GM12801 (cell line): ENCODE results near the gene UQCRC2.

Source experiments
- TF ChIP-seq, protein P1 (sequence below): IDR thresholded peaks from one replicate; pipeline ENCODE4 v1.5.1; 2011; ENCODE audit warnings: control low read depth; ENCODE audit not compliant: insufficient read length; ENCODE audit errors: extremely low read depth

Gene UQCRC2

DNA sequence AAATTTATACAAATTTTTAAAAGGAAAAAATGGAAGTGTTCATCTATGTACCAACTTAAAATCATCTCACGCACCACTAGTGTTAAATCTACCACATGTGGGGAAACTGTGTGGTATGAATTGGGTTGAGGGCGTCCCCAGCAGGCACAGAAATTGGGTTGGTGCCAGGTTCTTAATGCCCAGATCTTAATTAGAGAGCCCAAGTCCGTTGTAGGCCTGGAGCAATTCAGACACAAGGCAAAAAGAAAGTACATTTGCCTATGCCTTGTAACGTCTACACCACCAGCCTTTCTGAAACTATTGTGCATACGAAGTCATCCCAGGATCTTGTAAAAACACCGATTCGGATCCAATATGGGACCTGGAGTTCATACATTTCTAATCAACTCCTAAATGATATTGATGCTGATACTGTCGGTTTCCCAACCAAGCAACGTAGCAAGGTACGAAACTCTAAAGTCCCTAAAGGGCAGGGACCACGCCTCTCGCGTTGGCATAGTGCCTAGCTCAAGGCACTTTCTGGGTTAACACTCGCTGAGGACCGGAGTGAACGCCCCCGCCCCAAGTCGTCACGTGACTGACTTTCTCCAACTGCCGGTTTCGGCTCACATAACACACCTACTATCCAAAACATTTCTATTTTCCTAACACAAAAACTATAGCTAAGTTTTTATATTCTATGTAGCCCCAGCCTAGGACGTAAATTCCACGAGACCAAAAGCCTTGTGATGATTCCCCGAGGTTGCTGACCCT lies 945 bp upstream of the UQCRC2 start:
- TF ChIP-seq, protein P1, sequence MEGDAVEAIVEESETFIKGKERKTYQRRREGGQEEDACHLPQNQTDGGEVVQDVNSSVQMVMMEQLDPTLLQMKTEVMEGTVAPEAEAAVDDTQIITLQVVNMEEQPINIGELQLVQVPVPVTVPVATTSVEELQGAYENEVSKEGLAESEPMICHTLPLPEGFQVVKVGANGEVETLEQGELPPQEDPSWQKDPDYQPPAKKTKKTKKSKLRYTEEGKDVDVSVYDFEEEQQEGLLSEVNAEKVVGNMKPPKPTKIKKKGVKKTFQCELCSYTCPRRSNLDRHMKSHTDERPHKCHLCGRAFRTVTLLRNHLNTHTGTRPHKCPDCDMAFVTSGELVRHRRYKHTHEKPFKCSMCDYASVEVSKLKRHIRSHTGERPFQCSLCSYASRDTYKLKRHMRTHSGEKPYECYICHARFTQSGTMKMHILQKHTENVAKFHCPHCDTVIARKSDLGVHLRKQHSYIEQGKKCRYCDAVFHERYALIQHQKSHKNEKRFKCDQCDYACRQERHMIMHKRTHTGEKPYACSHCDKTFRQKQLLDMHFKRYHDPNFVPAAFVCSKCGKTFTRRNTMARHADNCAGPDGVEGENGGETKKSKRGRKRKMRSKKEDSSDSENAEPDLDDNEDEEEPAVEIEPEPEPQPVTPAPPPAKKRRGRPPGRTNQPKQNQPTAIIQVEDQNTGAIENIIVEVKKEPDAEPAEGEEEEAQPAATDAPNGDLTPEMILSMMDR, result no peak

DNA sequence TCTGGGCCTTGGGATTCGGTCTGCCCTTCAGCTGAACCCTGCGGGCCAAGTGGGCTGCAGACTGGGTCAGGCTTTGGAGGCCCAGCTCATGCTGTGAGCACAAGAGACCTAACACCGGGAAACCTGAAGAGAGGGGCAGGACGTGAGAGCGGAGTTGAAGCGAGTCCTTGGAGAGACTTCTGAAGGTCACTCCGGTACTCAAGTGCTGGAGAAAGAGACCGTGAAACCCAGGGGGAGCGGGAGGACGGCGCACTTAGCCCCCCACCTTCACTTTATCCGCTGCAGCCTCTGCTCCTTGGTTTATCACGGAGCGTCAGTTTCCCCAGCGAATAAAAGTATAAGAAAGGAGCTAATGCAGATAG lies 361 bp downstream of the UQCRC2 start:
- TF ChIP-seq, protein P1, result no peak

DNA sequence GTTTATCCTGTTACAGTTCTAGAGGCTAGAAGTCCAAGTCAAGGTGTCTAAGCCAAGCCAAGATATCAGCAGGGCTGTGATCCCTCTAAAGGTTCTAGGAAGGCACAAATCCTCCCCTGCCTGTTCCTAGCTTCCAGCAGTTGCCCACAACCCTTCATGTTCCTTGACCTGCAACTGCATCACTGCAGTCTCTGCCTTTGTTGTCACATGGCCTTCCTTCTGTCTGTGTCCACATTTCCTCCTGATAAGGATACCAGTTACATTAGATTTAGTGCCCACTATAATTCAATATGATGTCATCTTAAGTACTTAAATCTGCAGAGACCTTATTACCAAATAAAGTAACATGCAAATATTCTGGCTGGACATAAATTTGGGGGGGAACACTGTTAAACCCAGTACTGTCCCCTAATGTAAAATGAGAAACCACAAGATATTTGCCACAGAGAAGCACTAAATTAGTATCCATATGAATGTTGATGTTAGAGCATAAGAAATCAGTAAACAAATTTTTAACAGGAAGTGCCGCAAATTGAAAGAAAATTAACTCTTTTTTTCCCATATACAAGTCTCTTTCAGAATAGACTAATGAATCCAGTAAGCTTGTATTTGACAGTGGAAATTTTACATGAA lies 4.7 kb downstream of the UQCRC2 start:
- TF ChIP-seq, protein P1, result no peak

DNA sequence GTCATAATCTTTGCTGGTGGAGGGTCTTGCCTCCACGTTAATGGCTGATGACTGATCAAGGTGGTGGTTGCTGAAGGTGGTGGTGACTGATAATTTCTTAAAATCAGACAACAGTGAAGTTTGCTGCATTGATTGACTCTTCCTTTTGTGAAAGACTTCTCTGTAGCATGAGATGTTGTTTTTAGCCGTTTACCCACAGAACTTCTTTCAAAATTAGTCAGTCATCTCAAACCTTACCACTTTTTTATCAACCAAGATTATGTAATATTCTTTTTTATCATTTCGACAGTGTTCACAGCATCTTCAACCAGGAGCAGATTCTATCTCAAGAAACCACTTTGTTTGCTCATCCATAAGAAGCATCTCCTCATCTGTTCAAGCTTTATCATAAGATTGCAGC lies 5.9 kb downstream of the UQCRC2 start:
- TF ChIP-seq, protein P1, result no peak

DNA sequence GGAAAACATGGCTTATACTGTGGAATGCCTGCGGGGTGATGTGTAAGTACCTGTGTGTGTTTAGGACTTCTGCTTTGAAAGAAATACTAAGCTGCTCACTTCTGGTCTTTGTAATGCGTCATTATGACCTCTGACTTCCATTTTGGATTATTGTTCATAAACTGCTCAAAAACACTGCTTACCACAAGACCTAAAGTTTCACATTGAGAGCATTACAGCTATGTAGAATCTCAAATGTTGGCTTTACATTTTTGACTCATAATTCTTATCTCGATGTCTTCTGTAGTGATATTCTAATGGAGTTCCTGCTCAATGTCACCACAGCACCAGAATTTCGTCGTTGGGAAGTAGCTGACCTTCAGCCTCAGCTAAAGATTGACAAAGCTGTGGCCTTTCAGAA lies 9.3 kb downstream of the UQCRC2 start:
- TF ChIP-seq, protein P1, result no peak

DNA sequence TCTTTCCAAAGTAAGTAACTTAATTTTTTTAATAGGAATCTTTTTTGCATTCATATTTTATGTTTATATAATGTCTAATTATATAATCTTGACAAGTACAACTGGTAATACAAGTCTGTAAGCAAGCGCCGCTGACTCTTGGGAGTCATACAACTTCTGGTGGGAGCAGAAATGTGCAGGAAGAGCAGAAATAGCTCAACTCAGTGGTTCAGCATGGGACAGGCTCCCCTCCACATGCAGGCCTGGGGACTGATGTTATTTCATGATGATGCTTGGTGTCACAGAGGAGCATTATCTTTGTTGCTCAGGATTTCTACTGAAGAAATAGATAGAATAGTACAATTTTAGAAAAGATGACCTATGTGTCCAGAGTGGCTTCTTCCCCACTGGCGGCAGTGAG lies 10.7 kb downstream of the UQCRC2 start:
- TF ChIP-seq, protein P1, result no peak

DNA sequence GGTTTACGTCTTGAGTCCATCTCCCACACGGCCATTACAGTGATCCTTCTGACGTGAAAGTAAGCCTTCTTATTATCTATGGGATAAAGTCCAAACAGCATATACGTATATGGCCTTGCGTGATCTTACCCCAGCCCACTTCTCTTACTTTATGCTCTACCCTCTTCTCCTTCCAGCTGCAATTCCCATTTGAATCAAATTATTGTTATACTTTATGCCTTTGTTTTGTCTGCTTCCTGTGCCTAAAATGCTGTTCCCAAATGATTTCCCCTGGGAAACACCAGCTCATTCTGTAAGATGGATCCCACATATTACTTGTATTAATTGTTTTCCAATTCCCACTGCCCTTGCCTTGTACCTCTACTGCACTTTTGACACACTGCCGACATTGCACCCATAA lies 11.2 kb downstream of the UQCRC2 start:
- TF ChIP-seq, protein P1, result no peak
